ENCODE measurements around the gene RRP1.

GRCh38 chr21:43790010-43790524, 690 bp downstream of the RRP1 start:
- TF ChIP-seq CTCF (IDR thresholded peaks at IDR 0.05): no peak
- TF ChIP-seq POLR2A (IDR thresholded peaks at IDR 0.05): no peak
- no peak for TF ChIP-seq EP300 (IDR thresholded peaks at IDR 0.05)
